GM21423 (cell line): Measurements from ENCODE around the gene GRIK4.

Experiments
- ATAC-seq: cut with Tn5 transposase; IDR thresholded peaks from one replicate; pipeline ENCODE4 v1.9.1; 2021; ENCODE audit warnings: mild to moderate bottlenecking, moderate library complexity; ENCODE audit not compliant: unreplicated experiment

GRIK4 gene

GRCh38 chr11:120859552-120860295 is 348.2 kb downstream of the GRIK4 start:
- no peak for ATAC-seq

- no peak for ATAC-seq
These were observed 351.8 kb downstream of the GRIK4 start for GRCh38 chr11:120863359-120863758.

- no peak for ATAC-seq
These were observed 355.5 kb downstream of the GRIK4 start for GRCh38 chr11:120867024-120867423.

- no peak for ATAC-seq
These were observed 356.0 kb downstream of the GRIK4 start for GRCh38 chr11:120867531-120867930.

GRCh38 chr11:120867988-120868387 is 356.4 kb downstream of the GRIK4 start:
- no peak for ATAC-seq

GRCh38 chr11:120869097-120869496 is 357.5 kb downstream of the GRIK4 start:
- no peak for ATAC-seq

- no peak for ATAC-seq
These were observed 358.0 kb downstream of the GRIK4 start for GRCh38 chr11:120869516-120870011.

GRCh38 chr11:120871194-120871593 is 359.6 kb downstream of the GRIK4 start:
- ATAC-seq, result no peak

- no peak for ATAC-seq
These were observed 360.4 kb downstream of the GRIK4 start for GRCh38 chr11:120871924-120872323.

- no peak for ATAC-seq
These were observed 362.6 kb downstream of the GRIK4 start for GRCh38 chr11:120873966-120874735.

- ATAC-seq, result no peak
These were observed 364.4 kb downstream of the GRIK4 start for GRCh38 chr11:120875986-120876385.

- no peak for ATAC-seq
These were observed 366.3 kb downstream of the GRIK4 start for GRCh38 chr11:120877746-120878365.

GRCh38 chr11:120878781-120879180 is 367.2 kb downstream of the GRIK4 start:
- no peak for ATAC-seq

- ATAC-seq, result no peak
These were observed 369.1 kb downstream of the GRIK4 start for GRCh38 chr11:120880498-120881175.

GRCh38 chr11:120881596-120881995 is 370.0 kb downstream of the GRIK4 start:
- ATAC-seq, result no peak

- no peak for ATAC-seq
These were observed 370.6 kb downstream of the GRIK4 start for GRCh38 chr11:120882175-120882574.

- no peak for ATAC-seq
These were observed 372.0 kb downstream of the GRIK4 start for GRCh38 chr11:120883404-120884080.

- ATAC-seq, result no peak
These were observed 372.8 kb downstream of the GRIK4 start for GRCh38 chr11:120884154-120885020.

- ATAC-seq, result no peak
These were observed 379.2 kb downstream of the GRIK4 start for GRCh38 chr11:120890609-120891320.
